Peyer's patch (tissue), 4 donors: ENCODE results near the gene DNAJA4.

Experiments
- CTCF ChIP-seq, 6 experiments: fragments of 450-650 bp in 4 of 6; fragments of 200-600 bp in 2 of 6; sonication (generic) in 1 of 6; IDR thresholded peaks; one replicate each; pipeline ENCODE4 v1.5.1; 2017 to 2019; ENCODE audit warnings: antibody characterized with exemption in 6 of 6, mild to moderate bottlenecking in 3 of 6, moderate library complexity in 1 of 6
- POLR2A ChIP-seq, 2 donors: fragments of 450-650 bp; IDR thresholded peaks; one replicate each; pipeline ENCODE4 v1.5.1; 2017; ENCODE audit warnings: antibody characterized with exemption in 2 of 2, mild to moderate bottlenecking in 2 of 2, moderate library complexity in 2 of 2

- TF ChIP-seq CTCF (IDR thresholded peaks at IDR 0.05), result no peak
- TF ChIP-seq POLR2A (IDR thresholded peaks at IDR 0.05), result no peak
Observed at GRCh38 chr15:78323693-78324092, 59.3 kb downstream of the DNAJA4 start.
